Sigmoid colon (tissue), 7 donors: Measurements from ENCODE around the gene KCNT1. TPM values are rescaled to one million over a fixed set of nuclear protein-coding genes. Genes with fewer than 3 reads are reported as not detected.

Experiments used
- DNase-seq: peaks from one replicate; pipeline ENCODE4 v3.0.0-alpha.2; 2019
- H3K27ac ChIP-seq, 4 donors: fragments of 200-600 bp; sonication (generic); one replicate each; pipeline ENCODE4 v1.5.1; 2016 to 2019; ENCODE audit warnings: mild to moderate bottlenecking in 1 of 4
- H3K27me3 ChIP-seq, 3 donors: fragments of 200-600 bp; sonication (generic); one replicate each; pipeline ENCODE4 v1.5.1; 2019; ENCODE audit warnings: mild to moderate bottlenecking in 1 of 3
- H3K36me3 ChIP-seq, 4 donors: fragments of 200-600 bp; sonication (generic); one replicate each; pipeline ENCODE4 v1.5.1; 2016 to 2019
- H3K4me1 ChIP-seq, 4 donors: fragments of 200-600 bp; sonication (generic); one replicate each; pipeline ENCODE4 v1.5.1; 2017 to 2019
- H3K4me3 ChIP-seq, 4 donors: fragments of 200-600 bp; sonication (generic); one replicate each; pipeline ENCODE4 v1.5.1; 2017 to 2019; ENCODE audit warnings: mild to moderate bottlenecking in 2 of 4, moderate library complexity in 1 of 4
- H3K9me3 ChIP-seq, 4 donors: fragments of 200-600 bp in 3 of 4; sonication (generic) in 3 of 4; one replicate each; pipeline versions ENCODE4 v1.5.1 to v1.6.1; 2013 to 2019
- CTCF ChIP-seq, 4 experiments: fragments of 450-650 bp in 3 of 4; fragments of 200-600 bp in 1 of 4; IDR thresholded peaks; one replicate each; pipeline ENCODE4 v1.5.1; 2016 to 2019; ENCODE audit warnings: antibody characterized with exemption in 4 of 4, mild to moderate bottlenecking in 3 of 4, moderate library complexity in 2 of 4
- EP300 ChIP-seq, 4 donors: sonication (generic); formaldehyde crosslinking; IDR thresholded peaks; one replicate each; pipeline ENCODE4 v1.6.1; 2017; ENCODE audit warnings: antibody characterized with exemption in 4 of 4
- POLR2A ChIP-seq, 2 donors: fragments of 450-650 bp; IDR thresholded peaks; one replicate each; pipeline ENCODE4 v1.6.1; 2016; ENCODE audit warnings: antibody characterized with exemption in 2 of 2, mild to moderate bottlenecking in 2 of 2, moderate library complexity in 2 of 2
- POLR2AphosphoS5 ChIP-seq, 4 donors: sonication (generic); formaldehyde crosslinking; IDR thresholded peaks; one replicate each; pipeline ENCODE4 v1.6.1; 2017; ENCODE audit warnings: antibody characterized with exemption in 4 of 4
- WGBS, 2 donors: extraction: QIAGEN DNeasy Blood & Tissue Kit; methylation state at CpG; one replicate each; pipeline ENCODE4 v1.1.7; 2013; 5-methylcytosine and 5-hydroxymethylcytosine counted together
- intact Hi-C: fragments of 100-400 bp; cut with DNase I; formaldehyde crosslinking; loops from one replicate; pipeline ENCODE4 v1.15.1; 2023
- polyA plus RNA-seq, 3 donors: library from polyadenylated mRNA; stranded (reverse); fragments of 200-250 nt; gene quantifications; one replicate each; pipeline ENCODE4 v1.2.3, GENCODE V29; 2013
- total RNA-seq, 4 donors: library from RNA; depleted of rRNA; stranded (reverse); fragments of >200 nt; gene quantifications; one replicate each; pipeline ENCODE4 v1.1.0, GENCODE V29; 2016
- donor health status: healthy with polysubstance abuse.
- donor health status: Bipolar disorder and iron deficiency.
- donor health status: healthy.

KCNT1 gene
- total and polyA plus RNA-seq, 7 donors: 0.23 to 0.95 (median 0.32) TPM; not detected in 3

- H3K27me3 ChIP-seq: peaks cover 3 to 29% (median 17%) of the 10 kb centered on the region in 3 donors
- H3K4me1 ChIP-seq: no peaks in the 10 kb centered on the region
- intact Hi-C loops: no loop called here
Measured at GRCh38 chr9:135774239-135774747, 72.3 kb downstream of the KCNT1 start.

GRCh38 chr9:135774794-135775525, 73.0 kb downstream of the KCNT1 start:
- Histone ChIP-seq H3K9me3 (no peaks in the 10 kb centered on the region), H3K36me3 (no peaks in the 10 kb centered on the region), H3K4me1 (no peaks in the 10 kb centered on the region), H3K27me3 (peaks cover 3 to 29% (median 20%) of the 10 kb centered on the region in 3 donors), H3K4me3 (no peak overlapping the region), H3K27ac (no peak overlapping the region)
- DNase-seq: no peak
- intact Hi-C loops: no loop called here
- no peak for TF ChIP-seq POLR2AphosphoS5 (IDR thresholded peaks at IDR 0.05)
- no peak for TF ChIP-seq EP300 (IDR thresholded peaks at IDR 0.05)
- no peak for TF ChIP-seq CTCF (IDR thresholded peaks at IDR 0.05)
- TF ChIP-seq POLR2A (IDR thresholded peaks at IDR 0.05): no peak
- WGBS, 2 donors: 64 to 78% methylated on average over 24 of the region's 24 CpGs

More at GRCh38 chr9:135774239-135774747, 72.3 kb downstream of the KCNT1 start:
- no peak for TF ChIP-seq EP300 (IDR thresholded peaks at IDR 0.05)
- no peak for TF ChIP-seq POLR2AphosphoS5 (IDR thresholded peaks at IDR 0.05)
- no peak for TF ChIP-seq POLR2A (IDR thresholded peaks at IDR 0.05)
- no peak for TF ChIP-seq CTCF (IDR thresholded peaks at IDR 0.05)
- no peak for DNase-seq
- no peaks in the 10 kb centered on the region for H3K9me3 ChIP-seq
- H3K36me3 ChIP-seq: no peaks in the 10 kb centered on the region
- H3K27ac ChIP-seq: no peak overlapping the region
- WGBS, 2 donors: 79 to 89% methylated on average over 15 of the region's 15 CpGs
- no peak overlapping the region for H3K4me3 ChIP-seq

- TF ChIP-seq POLR2AphosphoS5 (IDR thresholded peaks at IDR 0.05) (no peak), CTCF (IDR thresholded peaks at IDR 0.05) (no peak), POLR2A (IDR thresholded peaks at IDR 0.05) (no peak), EP300 (IDR thresholded peaks at IDR 0.05) (no peak)
- H3K27ac ChIP-seq: no peak overlapping the region
Measured at GRCh38 chr9:135775911-135776310, 73.9 kb downstream of the KCNT1 start.

GRCh38 chr9:135776893-135777622, 75.1 kb downstream of the KCNT1 start:
- H3K4me1 ChIP-seq: no peaks in the 10 kb centered on the region
- intact Hi-C loops: no loop called here
- no peak overlapping the region for H3K27ac ChIP-seq
- H3K4me3 ChIP-seq: no peak overlapping the region
- H3K36me3 ChIP-seq: no peaks in the 10 kb centered on the region
- WGBS, 2 donors: 79 to 82% methylated on average over 25 of the region's 25 CpGs
- H3K27me3 ChIP-seq: peaks cover 3 to 22% (median 20%) of the 10 kb centered on the region in 3 donors
- DNase-seq: no peak
- TF ChIP-seq CTCF (IDR thresholded peaks at IDR 0.05): no peak
- no peaks in the 10 kb centered on the region for H3K9me3 ChIP-seq

More at GRCh38 chr9:135775911-135776310, 73.9 kb downstream of the KCNT1 start:
- 48 to 63% methylated on average over 7 of the region's 7 CpGs for WGBS, 2 donors
- H3K4me1 ChIP-seq: no peaks in the 10 kb centered on the region
- peaks cover 3 to 29% (median 20%) of the 10 kb centered on the region in 3 donors for H3K27me3 ChIP-seq
- no peaks in the 10 kb centered on the region for H3K9me3 ChIP-seq
- no peaks in the 10 kb centered on the region for H3K36me3 ChIP-seq
- no peak overlapping the region for H3K4me3 ChIP-seq
- DNase-seq: no peak
- intact Hi-C loops: no loop called here
